ENCODE measurements around the gene LRMDA.

GRCh38 chr10:75611172-75611992, 180.0 kb downstream of the LRMDA start:
- TF ChIP-seq CTCF (IDR thresholded peaks at IDR 0.05) (no peak), POLR2A (IDR thresholded peaks at IDR 0.05) (no peak)

Data from body of pancreas (tissue), 4 donors.